ENCODE data around the gene GDPGP1. TPM values are rescaled to one million over a fixed set of nuclear protein-coding genes. Genes with fewer than 3 reads are reported as not detected.

Gene GDPGP1
- total RNA-seq, 1 experiment from 2014 or later: 22.8 TPM

DNA sequence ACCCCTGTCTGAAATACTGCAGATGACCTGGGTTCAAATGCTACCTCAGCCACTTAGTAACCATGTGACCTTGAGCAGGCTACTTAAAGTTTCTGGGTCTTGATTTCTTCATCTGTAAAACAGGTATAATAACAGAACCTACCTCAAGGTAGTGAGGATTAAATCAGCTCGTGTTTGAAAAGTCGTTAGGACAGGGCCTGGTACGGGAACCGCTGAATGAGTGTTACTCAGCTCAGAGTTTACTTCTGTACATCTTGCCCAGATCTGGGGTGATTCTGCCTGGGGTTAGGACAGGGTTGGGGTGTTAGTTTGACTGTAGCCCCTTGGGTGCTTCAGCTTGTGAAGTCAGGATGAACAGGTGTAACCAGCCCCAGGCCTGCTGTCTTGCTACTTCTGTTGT is 31.1 kb upstream of the GDPGP1 start:
- peak overlapping the region; percentile 100 for H3K27ac ChIP-seq (ENCODE audit: low read length)

GRCh38 chr15:90203473-90203872 is 30.5 kb upstream of the GDPGP1 start:
- Histone ChIP-seq H3K27ac (ENCODE audit: low read length) (peak overlapping the region; percentile 100), H3K27me3 (ENCODE audit: control insufficient read depth, insufficient read depth, low read length) (no peaks in the 10 kb centered on the region), H3K36me3 (ENCODE audit: control insufficient read depth, insufficient read depth, low read length) (0 out of 2 replicates have a peak, but pooled peaks cover 17% of the 10 kb centered on the region), H3K4me3 (ENCODE audit: low read depth in 2 of 2, low read length in 2 of 2) (peak overlapping the region; percentile 87 to 100), H3K4me1 (ENCODE audit: control insufficient read depth, insufficient read depth, low read length) (peaks cover 63% of the 10 kb centered on the region), H3K9me3 (ENCODE audit: control insufficient read depth, insufficient read depth, low read depth, low read length) (no peaks in the 10 kb centered on the region)
- no TSS peak for BruUV-seq (replicated peaks)
- in situ Hi-C loops (cut with HindIII; ENCODE audit: low pct_unique_long_range_greater_than_20kb, low sequenced_read_pairs) (no loop called here), intact Hi-C loops (cut with micrococcal nuclease; ENCODE audit: unreplicated experiment) (no loop called here)
- ATAC-seq: no peak
- DNase-seq (ENCODE audit: low read depth, low spot score): no peak
- TF ChIP-seq SIN3A (IDR thresholded peaks at IDR 0.05; ENCODE audit: borderline replicate concordance, insufficient read depth, low read depth, low read length) (peak; percentile 64), POLR2AphosphoS5 (IDR thresholded peaks at IDR 0.05; ENCODE audit: low read depth, low read length) (no peak; the same call in none of the 2 replicates)
- ChIA-PET POLR2A (interaction anchor here (1.0 kb wide), 1 partner anchor 50 kb away, joined by 6 read pairs; no protein-coding TSS in a partner anchor), CTCF (interaction anchor here (0.6 kb wide), 1 partner anchor 46 kb away, joined by 3 read pairs; no protein-coding TSS in a partner anchor)

More for the DNA sequence above, 31.1 kb upstream of the GDPGP1 start:
- TF ChIP-seq POLR2AphosphoS5 (IDR thresholded peaks at IDR 0.05; ENCODE audit: low read depth, low read length) (peak; percentile 7), TCF7L2 (IDR thresholded peaks at IDR 0.05; ENCODE audit: low read depth, low read length) (no peak)
- DNase-seq (ENCODE audit: low read depth, low spot score) (no peak), ATAC-seq (no peak)
- intact Hi-C loops (cut with micrococcal nuclease; ENCODE audit: unreplicated experiment): no loop called here
- ChIA-PET CTCF (interaction anchor here (0.6 kb wide), 1 partner anchor 46 kb away, joined by 3 read pairs; no protein-coding TSS in a partner anchor), POLR2A (interaction anchor here (1.0 kb wide), 1 partner anchor 49 kb away, joined by 6 read pairs; no protein-coding TSS in a partner anchor)
- Histone ChIP-seq H3K4me1 (ENCODE audit: control insufficient read depth, insufficient read depth, low read length) (peaks cover 63% of the 10 kb centered on the region), H3K9me3 (ENCODE audit: control insufficient read depth, insufficient read depth, low read depth, low read length) (no peaks in the 10 kb centered on the region), H3K4me3 (ENCODE audit: low read depth in 2 of 2, low read length in 2 of 2) (peak overlapping the region; percentile 87 to 100), H3K36me3 (ENCODE audit: control insufficient read depth, insufficient read depth, low read length) (0 out of 2 replicates have a peak, but pooled peaks cover 17% of the 10 kb centered on the region), H3K27me3 (ENCODE audit: control insufficient read depth, insufficient read depth, low read length) (no peaks in the 10 kb centered on the region)
- in situ Hi-C loops (cut with HindIII; ENCODE audit: low pct_unique_long_range_greater_than_20kb, low sequenced_read_pairs): no loop called here
- no TSS peak for BruUV-seq (replicated peaks)

DNA sequence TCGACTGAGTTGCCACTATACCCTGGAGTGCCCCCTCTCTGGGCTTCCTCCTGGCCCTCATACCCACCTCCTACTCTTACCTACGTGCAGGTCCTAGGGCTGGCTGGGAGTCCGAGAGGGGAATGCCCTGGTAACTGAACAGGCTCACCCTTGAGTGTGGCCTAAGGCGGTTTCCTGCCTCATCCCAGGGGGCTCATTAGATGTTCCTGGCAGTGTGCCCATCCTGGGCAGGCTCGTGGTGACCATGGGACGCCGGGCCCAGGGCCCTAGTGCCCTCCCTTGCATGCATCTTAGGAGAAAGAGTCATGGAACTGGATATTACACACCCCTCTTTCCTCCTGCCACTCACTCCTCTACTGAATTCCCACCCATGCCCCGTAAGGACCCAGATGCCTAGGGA is 30.1 kb upstream of the GDPGP1 start:
- CTCF ChIA-PET: no interaction called here
- POLR2A ChIA-PET: interaction anchor here (1.0 kb wide), 1 partner anchor 50 kb away, joined by 6 read pairs; no protein-coding TSS in a partner anchor
- TF ChIP-seq TCF7L2 (IDR thresholded peaks at IDR 0.05; ENCODE audit: low read depth, low read length) (no peak), POLR2AphosphoS5 (IDR thresholded peaks at IDR 0.05; ENCODE audit: low read depth, low read length) (peak; percentile 10)
- H3K4me3 ChIP-seq (ENCODE audit: low read depth in 2 of 2, low read length in 2 of 2): peak overlapping the region; percentile 87 to 100
- intact Hi-C loops (cut with micrococcal nuclease; ENCODE audit: unreplicated experiment): no loop called here
- no peaks in the 10 kb centered on the region for H3K27me3 ChIP-seq (ENCODE audit: control insufficient read depth, insufficient read depth, low read length)
- peak; percentile 7 for ATAC-seq
- H3K9me3 ChIP-seq (ENCODE audit: control insufficient read depth, insufficient read depth, low read depth, low read length): no peaks in the 10 kb centered on the region
- peaks cover 65% of the 10 kb centered on the region for H3K4me1 ChIP-seq (ENCODE audit: control insufficient read depth, insufficient read depth, low read length)
- H3K36me3 ChIP-seq (ENCODE audit: control insufficient read depth, insufficient read depth, low read length): peaks cover 17% of the 10 kb centered on the region; the same call in 1 of the 2 replicates
- DNase-seq (ENCODE audit: low read depth, low spot score): no peak
- in situ Hi-C loops (cut with HindIII; ENCODE audit: low pct_unique_long_range_greater_than_20kb, low sequenced_read_pairs): no loop called here
- BruUV-seq (replicated peaks): no TSS peak
- H3K27ac ChIP-seq (ENCODE audit: low read length): peak overlapping the region; percentile 100

- no TSS peak for BruUV-seq (replicated peaks)
- TF ChIP-seq, protein P1, sequence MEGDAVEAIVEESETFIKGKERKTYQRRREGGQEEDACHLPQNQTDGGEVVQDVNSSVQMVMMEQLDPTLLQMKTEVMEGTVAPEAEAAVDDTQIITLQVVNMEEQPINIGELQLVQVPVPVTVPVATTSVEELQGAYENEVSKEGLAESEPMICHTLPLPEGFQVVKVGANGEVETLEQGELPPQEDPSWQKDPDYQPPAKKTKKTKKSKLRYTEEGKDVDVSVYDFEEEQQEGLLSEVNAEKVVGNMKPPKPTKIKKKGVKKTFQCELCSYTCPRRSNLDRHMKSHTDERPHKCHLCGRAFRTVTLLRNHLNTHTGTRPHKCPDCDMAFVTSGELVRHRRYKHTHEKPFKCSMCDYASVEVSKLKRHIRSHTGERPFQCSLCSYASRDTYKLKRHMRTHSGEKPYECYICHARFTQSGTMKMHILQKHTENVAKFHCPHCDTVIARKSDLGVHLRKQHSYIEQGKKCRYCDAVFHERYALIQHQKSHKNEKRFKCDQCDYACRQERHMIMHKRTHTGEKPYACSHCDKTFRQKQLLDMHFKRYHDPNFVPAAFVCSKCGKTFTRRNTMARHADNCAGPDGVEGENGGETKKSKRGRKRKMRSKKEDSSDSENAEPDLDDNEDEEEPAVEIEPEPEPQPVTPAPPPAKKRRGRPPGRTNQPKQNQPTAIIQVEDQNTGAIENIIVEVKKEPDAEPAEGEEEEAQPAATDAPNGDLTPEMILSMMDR (IDR thresholded peaks at IDR 0.05): no peak
- TF ChIP-seq, protein P2, sequence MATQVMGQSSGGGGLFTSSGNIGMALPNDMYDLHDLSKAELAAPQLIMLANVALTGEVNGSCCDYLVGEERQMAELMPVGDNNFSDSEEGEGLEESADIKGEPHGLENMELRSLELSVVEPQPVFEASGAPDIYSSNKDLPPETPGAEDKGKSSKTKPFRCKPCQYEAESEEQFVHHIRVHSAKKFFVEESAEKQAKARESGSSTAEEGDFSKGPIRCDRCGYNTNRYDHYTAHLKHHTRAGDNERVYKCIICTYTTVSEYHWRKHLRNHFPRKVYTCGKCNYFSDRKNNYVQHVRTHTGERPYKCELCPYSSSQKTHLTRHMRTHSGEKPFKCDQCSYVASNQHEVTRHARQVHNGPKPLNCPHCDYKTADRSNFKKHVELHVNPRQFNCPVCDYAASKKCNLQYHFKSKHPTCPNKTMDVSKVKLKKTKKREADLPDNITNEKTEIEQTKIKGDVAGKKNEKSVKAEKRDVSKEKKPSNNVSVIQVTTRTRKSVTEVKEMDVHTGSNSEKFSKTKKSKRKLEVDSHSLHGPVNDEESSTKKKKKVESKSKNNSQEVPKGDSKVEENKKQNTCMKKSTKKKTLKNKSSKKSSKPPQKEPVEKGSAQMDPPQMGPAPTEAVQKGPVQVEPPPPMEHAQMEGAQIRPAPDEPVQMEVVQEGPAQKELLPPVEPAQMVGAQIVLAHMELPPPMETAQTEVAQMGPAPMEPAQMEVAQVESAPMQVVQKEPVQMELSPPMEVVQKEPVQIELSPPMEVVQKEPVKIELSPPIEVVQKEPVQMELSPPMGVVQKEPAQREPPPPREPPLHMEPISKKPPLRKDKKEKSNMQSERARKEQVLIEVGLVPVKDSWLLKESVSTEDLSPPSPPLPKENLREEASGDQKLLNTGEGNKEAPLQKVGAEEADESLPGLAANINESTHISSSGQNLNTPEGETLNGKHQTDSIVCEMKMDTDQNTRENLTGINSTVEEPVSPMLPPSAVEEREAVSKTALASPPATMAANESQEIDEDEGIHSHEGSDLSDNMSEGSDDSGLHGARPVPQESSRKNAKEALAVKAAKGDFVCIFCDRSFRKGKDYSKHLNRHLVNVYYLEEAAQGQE (IDR thresholded peaks at IDR 0.05; ENCODE audit: insufficient read depth in 1 of 2, low read depth in 2 of 2, low read length in 1 of 2): no peak
- TF ChIP-seq POLR2AphosphoS5 (IDR thresholded peaks at IDR 0.05; ENCODE audit: low read depth, low read length) (no peak; the same call in none of the 2 replicates), TCF7L2 (IDR thresholded peaks at IDR 0.05; ENCODE audit: low read depth, low read length) (no peak), SIN3A (IDR thresholded peaks at IDR 0.05; ENCODE audit: borderline replicate concordance, insufficient read depth, low read depth, low read length) (no peak)
- H3K4me1 ChIP-seq (ENCODE audit: control insufficient read depth, insufficient read depth, low read length): peaks cover 67% of the 10 kb centered on the region
- peak overlapping the region; percentile 100 for H3K27ac ChIP-seq (ENCODE audit: low read length)
- H3K36me3 ChIP-seq (ENCODE audit: control insufficient read depth, insufficient read depth, low read length): peaks cover 21% of the 10 kb centered on the region
- DNase-seq (ENCODE audit: low read depth, low spot score): no peak
- H3K4me3 ChIP-seq (ENCODE audit: low read depth in 2 of 2, low read length in 2 of 2): peak overlapping the region; percentile 87 to 100
- in situ Hi-C loops (cut with HindIII; ENCODE audit: low pct_unique_long_range_greater_than_20kb, low sequenced_read_pairs): no loop called here
- POLR2A ChIA-PET: interaction anchor here (0.6 kb wide), 1 partner anchor 511 kb away, joined by 11 read pairs; no protein-coding TSS in a partner anchor
- H3K9me3 ChIP-seq (ENCODE audit: control insufficient read depth, insufficient read depth, low read depth, low read length): no peaks in the 10 kb centered on the region
- no peak for ATAC-seq
- H3K27me3 ChIP-seq (ENCODE audit: control insufficient read depth, insufficient read depth, low read length): no peaks in the 10 kb centered on the region
- intact Hi-C loops (cut with micrococcal nuclease; ENCODE audit: unreplicated experiment): no loop called here
- CTCF ChIA-PET: interaction anchor here (0.6 to 1.4 kb wide), 3 partner anchors 9 to 117 kb away, joined by 3 to 13 read pairs (median 4); no protein-coding TSS in a partner anchor
Measured at GRCh38 chr15:90205050-90205848, 28.8 kb upstream of the GDPGP1 start.
